ENCODE results near the gene ARHGEF28. TPM values are rescaled to one million over a fixed set of nuclear protein-coding genes. Genes with fewer than 3 reads are reported as not detected.

The ARHGEF28 gene
- total and polyA plus RNA-seq, 2 of the 13 experiments (the other 11 are each of a cell fraction or from before 2014, with no cell fraction given): 17.4 to 34.1 TPM

DNA sequence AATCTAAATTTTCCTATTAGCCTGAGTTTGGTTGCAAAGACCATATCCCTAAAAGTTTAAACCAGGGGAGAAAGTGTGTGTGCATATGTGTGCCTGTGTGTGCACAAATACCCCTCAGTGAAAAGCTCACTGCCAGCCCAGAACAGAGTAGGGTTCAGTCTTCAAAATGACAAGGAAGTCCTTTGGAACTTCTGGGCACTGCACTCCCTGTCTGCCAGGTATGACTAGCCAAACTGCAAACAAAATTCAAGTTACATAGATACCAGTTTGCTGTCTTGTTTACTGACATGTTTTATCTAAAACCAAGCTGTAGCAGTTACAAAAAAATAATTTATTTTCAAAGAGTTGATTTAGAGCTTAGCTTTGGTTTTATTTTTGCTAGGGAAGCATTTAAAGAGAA is 100.1 kb downstream of the ARHGEF28 start:
- no peak overlapping the region for H3K27ac ChIP-seq (ENCODE audit: extremely low read length, insufficient read depth, low read length)
- H3K4me1 ChIP-seq (ENCODE audit: insufficient read depth, low read length): peaks cover 57% of the 10 kb centered on the region
- no peaks in the 10 kb centered on the region for H3K9me3 ChIP-seq (ENCODE audit: low read length)
- H4K20me1 ChIP-seq (ENCODE audit: insufficient read depth, low read length): no peaks in the 10 kb centered on the region
- ATAC-seq (no peak), FAIRE-seq (no peak), DNase-seq (ENCODE audit: low spot score) (no peak)
- H3K9ac ChIP-seq (ENCODE audit: insufficient read depth, low read depth, low read length): no peak overlapping the region
- no peak overlapping the region for H3K4me3 ChIP-seq (replicated peaks in 1 of 3; ENCODE audit: insufficient read depth in 1 of 3, low read depth in 2 of 3, low read length in 3 of 3)
- H2AFZ ChIP-seq (ENCODE audit: low read length): no peak overlapping the region
- intact Hi-C loops (cut with micrococcal nuclease; ENCODE audit: unreplicated experiment) (loop anchor here (5.0 kb wide), 2 partner anchors 36 to 66 kb away; no protein-coding TSS in a partner anchor), in situ Hi-C loops (cut with HindIII; ENCODE audit: extremely low pct_ligation_motif_present, low pct_unique_long_range_greater_than_20kb) (no loop called here)
- no peaks in the 10 kb centered on the region for H3K36me3 ChIP-seq (replicated peaks in 1 of 2; ENCODE audit: control insufficient read depth in 1 of 2, insufficient read depth in 2 of 2, low read length in 2 of 2)
- ChIA-PET CTCF (ENCODE audit: low intra/inter-chr PET ratio, low total read pairs) (no interaction called here), POLR2A (no interaction called here)
- H3K79me2 ChIP-seq (ENCODE audit: insufficient read depth, low read length): peaks cover 2% of the 10 kb centered on the region
- no peak overlapping the region for H3K4me2 ChIP-seq (ENCODE audit: low read depth, low read length)
- H3K27me3 ChIP-seq (ENCODE audit: control insufficient read depth in 1 of 2, insufficient read depth in 2 of 2, low read length in 2 of 2): no peaks in the 10 kb centered on the region
- BruUV-seq (replicated peaks): no TSS peak
- TF ChIP-seq ZNF678 (CRISPR knock-in tag; IDR thresholded peaks at IDR 0.05) (no peak), GATAD1 (CRISPR knock-in tag; IDR thresholded peaks at IDR 0.05) (no peak), BCL6 (CRISPR knock-in tag; IDR thresholded peaks at IDR 0.05) (no peak), SATB2 (CRISPR knock-in tag; IDR thresholded peaks at IDR 0.05) (no peak), ZNF451 (CRISPR knock-in tag; IDR thresholded peaks at IDR 0.05) (no peak), HOXA7 (CRISPR knock-in tag; IDR thresholded peaks at IDR 0.05) (no peak), SKI (IDR thresholded peaks at IDR 0.05; ENCODE audit: partially characterized antibody) (no peak), ZNF407 (CRISPR knock-in tag; IDR thresholded peaks at IDR 0.05; ENCODE audit: not compliant biosample characterization) (no peak)
- TF ChIP-seq, protein P1, sequence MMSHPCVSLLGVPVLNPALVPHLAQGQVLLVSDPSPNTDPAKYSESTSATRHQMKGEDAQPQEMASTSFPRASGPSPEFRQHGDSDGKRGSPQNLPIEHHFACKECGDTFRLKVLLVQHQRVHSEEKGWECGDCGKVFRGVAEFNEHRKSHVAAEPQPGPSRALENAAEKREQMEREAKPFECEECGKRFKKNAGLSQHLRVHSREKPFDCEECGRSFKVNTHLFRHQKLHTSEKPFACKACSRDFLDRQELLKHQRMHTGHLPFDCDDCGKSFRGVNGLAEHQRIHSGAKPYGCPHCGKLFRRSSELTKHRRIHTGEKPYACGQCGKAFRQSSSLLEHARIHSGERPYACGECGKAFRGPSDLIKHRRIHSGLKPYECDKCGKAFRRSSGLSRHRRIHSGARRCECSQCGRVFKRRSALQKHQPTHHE (CRISPR knock-in tag; IDR thresholded peaks at IDR 0.05; ENCODE audit: borderline replicate concordance): no peak
- TF ChIP-seq, protein P2, sequence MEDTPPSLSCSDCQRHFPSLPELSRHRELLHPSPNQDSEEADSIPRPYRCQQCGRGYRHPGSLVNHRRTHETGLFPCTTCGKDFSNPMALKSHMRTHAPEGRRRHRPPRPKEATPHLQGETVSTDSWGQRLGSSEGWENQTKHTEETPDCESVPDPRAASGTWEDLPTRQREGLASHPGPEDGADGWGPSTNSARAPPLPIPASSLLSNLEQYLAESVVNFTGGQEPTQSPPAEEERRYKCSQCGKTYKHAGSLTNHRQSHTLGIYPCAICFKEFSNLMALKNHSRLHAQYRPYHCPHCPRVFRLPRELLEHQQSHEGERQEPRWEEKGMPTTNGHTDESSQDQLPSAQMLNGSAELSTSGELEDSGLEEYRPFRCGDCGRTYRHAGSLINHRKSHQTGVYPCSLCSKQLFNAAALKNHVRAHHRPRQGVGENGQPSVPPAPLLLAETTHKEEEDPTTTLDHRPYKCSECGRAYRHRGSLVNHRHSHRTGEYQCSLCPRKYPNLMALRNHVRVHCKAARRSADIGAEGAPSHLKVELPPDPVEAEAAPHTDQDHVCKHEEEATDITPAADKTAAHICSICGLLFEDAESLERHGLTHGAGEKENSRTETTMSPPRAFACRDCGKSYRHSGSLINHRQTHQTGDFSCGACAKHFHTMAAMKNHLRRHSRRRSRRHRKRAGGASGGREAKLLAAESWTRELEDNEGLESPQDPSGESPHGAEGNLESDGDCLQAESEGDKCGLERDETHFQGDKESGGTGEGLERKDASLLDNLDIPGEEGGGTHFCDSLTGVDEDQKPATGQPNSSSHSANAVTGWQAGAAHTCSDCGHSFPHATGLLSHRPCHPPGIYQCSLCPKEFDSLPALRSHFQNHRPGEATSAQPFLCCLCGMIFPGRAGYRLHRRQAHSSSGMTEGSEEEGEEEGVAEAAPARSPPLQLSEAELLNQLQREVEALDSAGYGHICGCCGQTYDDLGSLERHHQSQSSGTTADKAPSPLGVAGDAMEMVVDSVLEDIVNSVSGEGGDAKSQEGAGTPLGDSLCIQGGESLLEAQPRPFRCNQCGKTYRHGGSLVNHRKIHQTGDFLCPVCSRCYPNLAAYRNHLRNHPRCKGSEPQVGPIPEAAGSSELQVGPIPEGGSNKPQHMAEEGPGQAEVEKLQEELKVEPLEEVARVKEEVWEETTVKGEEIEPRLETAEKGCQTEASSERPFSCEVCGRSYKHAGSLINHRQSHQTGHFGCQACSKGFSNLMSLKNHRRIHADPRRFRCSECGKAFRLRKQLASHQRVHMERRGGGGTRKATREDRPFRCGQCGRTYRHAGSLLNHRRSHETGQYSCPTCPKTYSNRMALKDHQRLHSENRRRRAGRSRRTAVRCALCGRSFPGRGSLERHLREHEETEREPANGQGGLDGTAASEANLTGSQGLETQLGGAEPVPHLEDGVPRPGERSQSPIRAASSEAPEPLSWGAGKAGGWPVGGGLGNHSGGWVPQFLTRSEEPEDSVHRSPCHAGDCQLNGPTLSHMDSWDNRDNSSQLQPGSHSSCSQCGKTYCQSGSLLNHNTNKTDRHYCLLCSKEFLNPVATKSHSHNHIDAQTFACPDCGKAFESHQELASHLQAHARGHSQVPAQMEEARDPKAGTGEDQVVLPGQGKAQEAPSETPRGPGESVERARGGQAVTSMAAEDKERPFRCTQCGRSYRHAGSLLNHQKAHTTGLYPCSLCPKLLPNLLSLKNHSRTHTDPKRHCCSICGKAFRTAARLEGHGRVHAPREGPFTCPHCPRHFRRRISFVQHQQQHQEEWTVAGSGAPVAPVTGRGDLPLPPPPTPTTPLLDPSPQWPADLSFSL (CRISPR knock-in tag; IDR thresholded peaks at IDR 0.05): no peak
